ENCODE measurements around the gene TNS1. TPM values are rescaled to one million over a fixed set of nuclear protein-coding genes. Genes with fewer than 3 reads are reported as not detected.

TNS1 gene
- total and polyA plus RNA-seq, 2 experiments from 2014 or later: 16.2 to 27.6 TPM

DNA sequence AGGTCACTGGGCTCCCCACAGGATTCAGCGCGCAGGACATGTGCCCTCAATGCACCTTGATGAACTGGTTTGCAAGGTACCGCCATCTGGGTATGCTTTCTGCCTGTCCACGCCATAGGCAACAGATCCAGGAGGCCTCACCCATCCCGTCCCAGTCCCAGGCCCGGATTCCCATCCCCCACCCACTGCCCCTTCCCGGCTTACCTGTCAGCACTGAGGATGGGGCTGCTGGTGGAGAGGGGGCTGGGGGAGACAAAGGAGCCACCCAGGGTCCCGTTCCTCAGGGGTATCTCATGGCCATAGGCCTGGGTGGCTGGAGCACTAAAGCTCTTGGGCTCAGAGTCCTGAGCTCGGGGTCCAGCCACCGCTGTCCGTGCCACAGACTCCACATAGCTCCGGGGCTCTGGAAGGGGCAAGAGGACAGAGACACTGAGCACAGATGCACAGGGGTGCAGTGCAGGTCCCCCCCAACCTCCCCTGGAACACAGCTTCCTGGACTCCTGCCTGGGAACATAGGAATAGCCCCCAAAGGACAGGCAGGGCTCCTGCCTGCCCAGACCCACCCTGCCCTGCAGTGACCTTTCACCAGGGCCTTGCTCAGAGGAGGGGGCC, 181.2 kb downstream of the TNS1 start:
- Histone ChIP-seq H3K9me2 (replicated peaks; ENCODE audit: insufficient read depth) (no peaks in the 10 kb centered on the region), H3K9me3 (ENCODE audit: low read depth) (no peaks in the 10 kb centered on the region), H3K4me2 (no peak overlapping the region), H3K79me2 (no peaks in the 10 kb centered on the region), H2AFZ (no peak overlapping the region), H3K4me3 (no peak overlapping the region), H3K4me1 (ENCODE audit: insufficient read depth) (peaks cover 5% of the 10 kb centered on the region), H3K27ac (no peak overlapping the region), H3K27me3 (no peaks in the 10 kb centered on the region), H3K36me3 (replicated peaks; ENCODE audit: insufficient read depth, low read depth) (no peaks in the 10 kb centered on the region), H4K20me1 (ENCODE audit: insufficient read depth, poor library complexity, severe bottlenecking) (no peaks in the 10 kb centered on the region)
- TF ChIP-seq, protein P1, sequence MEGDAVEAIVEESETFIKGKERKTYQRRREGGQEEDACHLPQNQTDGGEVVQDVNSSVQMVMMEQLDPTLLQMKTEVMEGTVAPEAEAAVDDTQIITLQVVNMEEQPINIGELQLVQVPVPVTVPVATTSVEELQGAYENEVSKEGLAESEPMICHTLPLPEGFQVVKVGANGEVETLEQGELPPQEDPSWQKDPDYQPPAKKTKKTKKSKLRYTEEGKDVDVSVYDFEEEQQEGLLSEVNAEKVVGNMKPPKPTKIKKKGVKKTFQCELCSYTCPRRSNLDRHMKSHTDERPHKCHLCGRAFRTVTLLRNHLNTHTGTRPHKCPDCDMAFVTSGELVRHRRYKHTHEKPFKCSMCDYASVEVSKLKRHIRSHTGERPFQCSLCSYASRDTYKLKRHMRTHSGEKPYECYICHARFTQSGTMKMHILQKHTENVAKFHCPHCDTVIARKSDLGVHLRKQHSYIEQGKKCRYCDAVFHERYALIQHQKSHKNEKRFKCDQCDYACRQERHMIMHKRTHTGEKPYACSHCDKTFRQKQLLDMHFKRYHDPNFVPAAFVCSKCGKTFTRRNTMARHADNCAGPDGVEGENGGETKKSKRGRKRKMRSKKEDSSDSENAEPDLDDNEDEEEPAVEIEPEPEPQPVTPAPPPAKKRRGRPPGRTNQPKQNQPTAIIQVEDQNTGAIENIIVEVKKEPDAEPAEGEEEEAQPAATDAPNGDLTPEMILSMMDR (IDR thresholded peaks at IDR 0.05; ENCODE audit: poor library complexity): no peak
- no peak for TF ChIP-seq EZH2phosphoT487 (IDR thresholded peaks at IDR 0.05; ENCODE audit: low read depth, severe bottlenecking, unreplicated experiment)
- TF ChIP-seq EZH2 (IDR thresholded peaks at IDR 0.05; ENCODE audit: borderline replicate concordance): no peak
- no peak for DNase-seq (ENCODE audit: low spot score)
- 98% methylated on average over 10 of the region's 12 CpGs for WGBS (ENCODE audit: low lambda C conversion rate, missing lambda C conversion rate)

DNA sequence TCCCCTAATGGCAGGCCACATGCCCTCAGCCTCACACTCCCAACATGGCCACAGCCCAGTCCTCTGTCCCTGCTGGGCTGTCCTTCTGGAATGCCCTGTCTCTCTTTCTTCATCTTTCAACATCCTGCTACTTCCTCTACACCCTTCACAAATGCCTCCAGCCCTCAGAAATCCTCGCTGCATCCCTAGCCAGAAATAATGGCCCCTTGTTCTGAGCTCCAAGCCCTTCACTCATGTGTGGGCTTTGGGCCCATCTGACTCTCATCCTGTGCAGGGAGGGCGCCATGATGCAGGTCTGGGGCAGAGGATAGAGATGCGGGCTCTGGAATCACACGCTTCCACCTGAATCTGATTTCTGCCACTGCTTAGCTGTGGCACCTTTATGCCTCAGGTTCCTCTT, 181.9 kb downstream of the TNS1 start:
- DNase-seq (ENCODE audit: low spot score): no peak
- Histone ChIP-seq H3K4me2 (no peak overlapping the region), H3K9me3 (ENCODE audit: low read depth) (no peaks in the 10 kb centered on the region), H3K9me2 (replicated peaks; ENCODE audit: insufficient read depth) (no peaks in the 10 kb centered on the region), H4K20me1 (ENCODE audit: insufficient read depth, poor library complexity, severe bottlenecking) (no peaks in the 10 kb centered on the region), H3K36me3 (replicated peaks; ENCODE audit: insufficient read depth, low read depth) (no peaks in the 10 kb centered on the region), H3K79me2 (no peaks in the 10 kb centered on the region), H3K4me1 (ENCODE audit: insufficient read depth) (peaks cover 6% of the 10 kb centered on the region), H2AFZ (no peak overlapping the region), H3K4me3 (no peak overlapping the region), H3K27me3 (no peaks in the 10 kb centered on the region), H3K27ac (no peak overlapping the region)
- WGBS (ENCODE audit: low lambda C conversion rate, missing lambda C conversion rate): 88% methylated on average over 4 of the region's 4 CpGs
- TF ChIP-seq EZH2phosphoT487 (IDR thresholded peaks at IDR 0.05; ENCODE audit: low read depth, severe bottlenecking, unreplicated experiment): no peak
- TF ChIP-seq, protein P1 (IDR thresholded peaks at IDR 0.05; ENCODE audit: poor library complexity): no peak
- TF ChIP-seq EZH2 (IDR thresholded peaks at IDR 0.05; ENCODE audit: borderline replicate concordance): no peak

DNA sequence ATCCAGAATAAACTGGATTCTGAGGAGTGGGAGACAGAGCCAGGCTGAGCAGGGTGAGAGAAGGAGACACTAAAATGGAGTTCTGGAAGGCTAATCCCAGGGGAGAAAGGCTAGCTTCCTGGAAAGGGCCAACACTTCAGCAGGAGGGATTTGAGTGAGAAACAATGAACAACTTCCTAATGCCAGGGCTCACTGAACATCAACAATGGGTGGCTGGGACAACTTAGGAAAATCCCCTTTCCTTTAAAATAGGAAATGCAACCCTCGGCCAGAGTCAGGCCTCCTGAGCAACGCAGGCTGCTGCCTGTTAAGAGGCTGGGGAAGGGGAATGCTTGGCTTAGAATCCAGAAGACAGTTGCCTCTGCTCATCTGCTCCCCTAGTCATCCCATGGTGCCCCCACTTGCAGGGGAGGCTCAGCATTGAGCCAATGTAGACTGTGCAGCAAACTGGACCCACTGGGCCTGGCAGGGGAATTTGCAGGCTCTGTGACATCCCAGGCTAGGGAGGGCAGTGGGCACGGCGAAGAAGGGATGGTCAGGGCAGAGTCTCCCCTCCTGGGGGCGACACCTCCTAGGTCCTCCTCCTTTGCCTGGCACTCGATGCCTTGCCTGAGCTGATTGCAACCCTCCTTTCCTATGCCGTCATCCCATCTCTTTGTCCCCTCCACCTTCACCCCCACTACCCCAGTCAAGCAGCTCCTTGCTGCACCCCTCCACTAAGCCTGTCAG, 182.5 kb downstream of the TNS1 start:
- H3K4me3 ChIP-seq: no peak overlapping the region
- H3K9me3 ChIP-seq (ENCODE audit: low read depth): no peaks in the 10 kb centered on the region
- H3K36me3 ChIP-seq (replicated peaks; ENCODE audit: insufficient read depth, low read depth): no peaks in the 10 kb centered on the region
- H2AFZ ChIP-seq: no peak overlapping the region
- H3K27ac ChIP-seq: no peak overlapping the region
- WGBS (ENCODE audit: low lambda C conversion rate, missing lambda C conversion rate): 89% methylated on average over 7 of the region's 7 CpGs
- peaks cover 6% of the 10 kb centered on the region for H3K4me1 ChIP-seq (ENCODE audit: insufficient read depth)
- DNase-seq (ENCODE audit: low spot score): no peak
- H3K4me2 ChIP-seq: no peak overlapping the region
- no peaks in the 10 kb centered on the region for H4K20me1 ChIP-seq (ENCODE audit: insufficient read depth, poor library complexity, severe bottlenecking)
- no peaks in the 10 kb centered on the region for H3K79me2 ChIP-seq
- no peak for TF ChIP-seq EZH2 (IDR thresholded peaks at IDR 0.05; ENCODE audit: borderline replicate concordance)
- H3K9me2 ChIP-seq (replicated peaks; ENCODE audit: insufficient read depth): no peaks in the 10 kb centered on the region
- H3K27me3 ChIP-seq: no peaks in the 10 kb centered on the region

DNA sequence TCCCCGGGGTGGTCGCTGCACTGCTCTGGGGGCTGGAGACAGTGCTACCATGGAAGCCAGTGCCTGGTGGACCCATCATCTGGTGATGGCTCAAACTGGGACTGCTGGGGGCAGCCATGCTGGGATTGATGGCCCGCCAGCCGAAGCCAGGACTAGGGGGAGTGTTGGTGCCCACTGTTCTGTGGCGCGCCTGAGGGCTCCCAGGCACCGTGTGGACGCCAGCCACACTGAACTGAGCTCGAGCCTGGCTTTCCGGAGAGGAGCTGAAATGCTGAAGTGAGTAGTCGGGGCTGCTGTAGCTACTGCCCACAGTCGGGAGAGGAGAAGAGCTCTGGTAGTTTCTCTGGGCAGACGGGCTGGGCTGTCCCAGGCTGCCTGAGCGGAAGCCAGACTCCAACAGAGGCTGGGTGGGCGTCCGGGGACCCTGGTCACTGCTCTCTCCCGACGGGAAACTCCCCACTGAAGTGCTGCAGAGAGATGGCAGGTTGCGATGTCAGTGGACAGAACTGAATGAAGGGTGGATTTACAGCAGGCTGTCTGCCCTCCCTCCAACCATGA, 184.4 kb downstream of the TNS1 start:
- Histone ChIP-seq H3K36me3 (replicated peaks; ENCODE audit: insufficient read depth, low read depth) (no peaks in the 10 kb centered on the region), H3K4me1 (ENCODE audit: insufficient read depth) (peaks cover 6% of the 10 kb centered on the region), H3K9me2 (replicated peaks; ENCODE audit: insufficient read depth) (no peaks in the 10 kb centered on the region), H3K4me2 (no peak overlapping the region), H3K27ac (no peak overlapping the region), H4K20me1 (ENCODE audit: insufficient read depth, poor library complexity, severe bottlenecking) (no peaks in the 10 kb centered on the region), H3K79me2 (no peaks in the 10 kb centered on the region), H3K9me3 (ENCODE audit: low read depth) (no peaks in the 10 kb centered on the region), H2AFZ (no peak overlapping the region), H3K4me3 (no peak overlapping the region), H3K27me3 (no peaks in the 10 kb centered on the region)
- WGBS (ENCODE audit: low lambda C conversion rate, missing lambda C conversion rate): 91% methylated on average over 19 of the region's 19 CpGs
- no peak for DNase-seq (ENCODE audit: low spot score)
- TF ChIP-seq, protein P1 (IDR thresholded peaks at IDR 0.05; ENCODE audit: poor library complexity): no peak
- TF ChIP-seq EZH2 (IDR thresholded peaks at IDR 0.05; ENCODE audit: borderline replicate concordance): no peak
- TF ChIP-seq EZH2phosphoT487 (IDR thresholded peaks at IDR 0.05; ENCODE audit: low read depth, severe bottlenecking, unreplicated experiment): no peak

All from hepatocyte (in vitro differentiated cells).